ENCODE results near the gene SHANK1.

The SHANK1 gene

GRCh38 chr19:50720921-50721381 lies 1.3 kb upstream of the SHANK1 start:
- Histone ChIP-seq H3K4me1 (ENCODE audit: insufficient read depth, poor library complexity, severe bottlenecking) (no peaks in the 10 kb centered on the region), H3K9me3 (ENCODE audit: severe bottlenecking) (no peaks in the 10 kb centered on the region), H3K4me3 (ENCODE audit: severe bottlenecking) (no peak overlapping the region), H3K27me3 (ENCODE audit: insufficient read depth, poor library complexity, severe bottlenecking) (peaks cover 27% of the 10 kb centered on the region), H3K27ac (ENCODE audit: poor library complexity, severe bottlenecking) (no peak overlapping the region), H3K36me3 (ENCODE audit: low read depth) (no peaks in the 10 kb centered on the region)
- ATAC-seq (ENCODE audit: low read depth) (0 out of 3 replicates have a peak, but pooled peaks have one; percentile 5), DNase-seq (ENCODE audit: low spot score) (no peak)
- no peak for TF ChIP-seq CTCF (IDR thresholded peaks at IDR 0.05; ENCODE audit: poor library complexity, severe bottlenecking)

GRCh38 chr19:50720181-50720920 lies 749 bp upstream of the SHANK1 start:
- Histone ChIP-seq H3K36me3 (ENCODE audit: low read depth) (no peaks in the 10 kb centered on the region), H3K4me1 (ENCODE audit: insufficient read depth, poor library complexity, severe bottlenecking) (no peaks in the 10 kb centered on the region), H3K4me3 (ENCODE audit: severe bottlenecking) (no peak overlapping the region), H3K27me3 (ENCODE audit: insufficient read depth, poor library complexity, severe bottlenecking) (peaks cover 31% of the 10 kb centered on the region), H3K27ac (ENCODE audit: poor library complexity, severe bottlenecking) (no peak overlapping the region), H3K9me3 (ENCODE audit: severe bottlenecking) (no peaks in the 10 kb centered on the region)
- ATAC-seq (ENCODE audit: low read depth): no peak
- TF ChIP-seq CTCF (IDR thresholded peaks at IDR 0.05; ENCODE audit: poor library complexity, severe bottlenecking): no peak
- DNase-seq (ENCODE audit: low spot score): no peak

- Histone ChIP-seq H3K27ac (ENCODE audit: poor library complexity, severe bottlenecking) (no peak overlapping the region), H3K9me3 (ENCODE audit: severe bottlenecking) (no peaks in the 10 kb centered on the region)
Measured at GRCh38 chr19:50719119-50719435, 525 bp downstream of the SHANK1 start.

GRCh38 chr19:50718255-50719118 lies 1.1 kb downstream of the SHANK1 start:
- Histone ChIP-seq H3K9me3 (ENCODE audit: severe bottlenecking) (no peaks in the 10 kb centered on the region), H3K27ac (ENCODE audit: poor library complexity, severe bottlenecking) (no peak overlapping the region), H3K4me1 (ENCODE audit: insufficient read depth, poor library complexity, severe bottlenecking) (no peaks in the 10 kb centered on the region), H3K4me3 (ENCODE audit: severe bottlenecking) (peak overlapping the region; percentile 11), H3K27me3 (ENCODE audit: insufficient read depth, poor library complexity, severe bottlenecking) (peaks cover 31% of the 10 kb centered on the region), H3K36me3 (ENCODE audit: low read depth) (no peaks in the 10 kb centered on the region)
- no peak for TF ChIP-seq CTCF (IDR thresholded peaks at IDR 0.05; ENCODE audit: poor library complexity, severe bottlenecking)
- ATAC-seq (ENCODE audit: low read depth): no peak
- DNase-seq (ENCODE audit: low spot score): no peak

More at GRCh38 chr19:50719119-50719435, 525 bp downstream of the SHANK1 start:
- TF ChIP-seq CTCF (IDR thresholded peaks at IDR 0.05; ENCODE audit: poor library complexity, severe bottlenecking): no peak
- DNase-seq (ENCODE audit: low spot score) (no peak), ATAC-seq (ENCODE audit: low read depth) (no peak)
- peaks cover 31% of the 10 kb centered on the region for H3K27me3 ChIP-seq (ENCODE audit: insufficient read depth, poor library complexity, severe bottlenecking)
- H3K36me3 ChIP-seq (ENCODE audit: low read depth): no peaks in the 10 kb centered on the region
- H3K4me1 ChIP-seq (ENCODE audit: insufficient read depth, poor library complexity, severe bottlenecking): no peaks in the 10 kb centered on the region
- peak overlapping the region; percentile 11 for H3K4me3 ChIP-seq (ENCODE audit: severe bottlenecking)

Measured in RWPE2 (cell line).